ENCODE results near the gene LY86. TPM values are rescaled to one million over a fixed set of nuclear protein-coding genes. Genes with fewer than 3 reads are reported as not detected.

LY86 gene
- polyA plus RNA-seq, 1 of the 3 experiments (the other 2 are of a cell fraction): not detected

- Histone ChIP-seq H3K36me3 (replicated peaks in 1 of 2; ENCODE audit: control insufficient read depth in 1 of 2, insufficient read depth in 2 of 2, low read length in 1 of 2) (no peaks in the 10 kb centered on the region), H3K79me2 (ENCODE audit: insufficient read depth) (no peaks in the 10 kb centered on the region), H3K4me3 (ENCODE audit: low read depth in 2 of 2, low read length in 1 of 2) (no peak overlapping the region), H3K27ac (ENCODE audit: low read depth in 2 of 2, low read length in 1 of 2) (no peak overlapping the region), H3K9me3 (no peaks in the 10 kb centered on the region), H3F3A (replicated peaks; ENCODE audit: insufficient read depth) (no peaks in the 10 kb centered on the region), H3K9me2 (no peaks in the 10 kb centered on the region), H3K9ac (no peak overlapping the region), H2AFZ (ENCODE audit: low read depth) (no peak overlapping the region), H3K4me2 (no peak overlapping the region), H3K4me1 (ENCODE audit: control insufficient read depth in 1 of 2, insufficient read depth in 2 of 2, low read depth in 1 of 2, low read length in 1 of 2) (no peaks in the 10 kb centered on the region; a peak in 1 of 4 replicates), H3K27me3 (ENCODE audit: insufficient read depth) (no peaks in the 10 kb centered on the region; the same call in 1 of the 2 replicates), H4K20me1 (ENCODE audit: insufficient read depth) (no peaks in the 10 kb centered on the region)
- DNase-seq: no peak
- TF ChIP-seq MXI1 (IDR thresholded peaks at IDR 0.05; ENCODE audit: low read depth, low read length) (no peak), ZBTB33 (IDR thresholded peaks at IDR 0.05; ENCODE audit: borderline replicate concordance, low read depth) (no peak), YY1 (IDR thresholded peaks at IDR 0.05; ENCODE audit: low read depth) (no peak), EP300 (IDR thresholded peaks at IDR 0.05; ENCODE audit: borderline replicate concordance in 1 of 2, low read depth in 1 of 2, low read length in 1 of 2) (no peak), GATA2 (CRISPR knock-in tag; IDR thresholded peaks at IDR 0.05) (no peak), USF2 (IDR thresholded peaks at IDR 0.05; ENCODE audit: borderline replicate concordance, low read depth, low read length) (no peak), FOSL2 (IDR thresholded peaks at IDR 0.05; ENCODE audit: borderline replicate concordance, low read depth) (no peak), SMC3 (IDR thresholded peaks at IDR 0.05; ENCODE audit: low read depth, low read length) (no peak), REST (IDR thresholded peaks at IDR 0.05; ENCODE audit: low read depth, low read length) (no peak), CTCF (IDR thresholded peaks at IDR 0.05) (no peak)
- CTCF ChIA-PET: no interaction called here
- POLR2A ChIA-PET: no interaction called here
- WGBS (ENCODE audit: low lambda C conversion rate): 4% methylated on average over 3 of the region's 3 CpGs
These were observed 23.0 kb upstream of the LY86 start for GRCh38 chr6:6565488-6565887.
